T-helper 22 cell (primary cell): ENCODE results near the gene PPP2R5A.
A peak's percentile ranks its signal among the peaks of the same experiment; 100 is the strongest.

Experiments used
- DNase-seq: peaks from one replicate; pipeline ENCODE4 v3.0.0-alpha.2; 2020; ENCODE audit warnings: low read depth

The PPP2R5A gene

GRCh38 chr1:212284744-212285684 lies at the start of gene PPP2R5A:
TSS of gene PPP2R5A (plus strand) at chr1:212285410. CDS start at chr1:212286111, 701 bp downstream.
- DNase-seq, result peak; percentile 98

- no peak for DNase-seq
These were observed 49.4 kb upstream of the PPP2R5A start for GRCh38 chr1:212235857-212236256.

- no peak for DNase-seq
These were observed 48.5 kb upstream of the PPP2R5A start for GRCh38 chr1:212236664-212237220.

GRCh38 chr1:212237651-212238050 lies 47.6 kb upstream of the PPP2R5A start:
- DNase-seq, result no peak

- DNase-seq, result no peak
These were observed 46.7 kb upstream of the PPP2R5A start for GRCh38 chr1:212238552-212238951.

- DNase-seq, result no peak
These were observed 43.7 kb upstream of the PPP2R5A start for GRCh38 chr1:212241501-212241900.

GRCh38 chr1:212241957-212242287 lies 43.3 kb upstream of the PPP2R5A start:
- no peak for DNase-seq

- DNase-seq, result no peak
These were observed 42.8 kb upstream of the PPP2R5A start for GRCh38 chr1:212242288-212242984.

- DNase-seq, result no peak
These were observed 42.3 kb upstream of the PPP2R5A start for GRCh38 chr1:212242985-212243308.

- no peak for DNase-seq
These were observed 40.8 kb upstream of the PPP2R5A start for GRCh38 chr1:212244441-212244840.

GRCh38 chr1:212247179-212247721 lies 38.0 kb upstream of the PPP2R5A start:
- DNase-seq, result no peak

- DNase-seq, result no peak
These were observed 37.2 kb upstream of the PPP2R5A start for GRCh38 chr1:212247988-212248387.

GRCh38 chr1:212254853-212255363 lies 30.3 kb upstream of the PPP2R5A start:
- no peak for DNase-seq

- no peak for DNase-seq
These were observed 29.4 kb upstream of the PPP2R5A start for GRCh38 chr1:212255705-212256307.

- DNase-seq, result peak; percentile 11
These were observed 28.8 kb upstream of the PPP2R5A start for GRCh38 chr1:212256369-212256768.

GRCh38 chr1:212257157-212257556 lies 28.1 kb upstream of the PPP2R5A start:
- no peak for DNase-seq

- no peak for DNase-seq
These were observed 25.3 kb upstream of the PPP2R5A start for GRCh38 chr1:212259693-212260480.

GRCh38 chr1:212260557-212261355 lies 24.5 kb upstream of the PPP2R5A start:
- DNase-seq, result no peak

GRCh38 chr1:212261361-212261929 lies 23.8 kb upstream of the PPP2R5A start:
- DNase-seq, result no peak

GRCh38 chr1:212267017-212267416 lies 18.2 kb upstream of the PPP2R5A start:
- DNase-seq, result no peak
